AML-193 (cell line): ENCODE data around the gene ABI3BP.
"Not testable (repeated sequence)": the region's sequence is repeated elsewhere in the genome, so short reads cannot be mapped to it uniquely, and the experiment has no call there.

Source experiments
- DNase-seq, 2 experiments: peaks; one replicate each; lab custom pipeline; 2025; lab: John Stamatoyannopoulos, UW

ABI3BP gene

GRCh38 chr3:100993309-100993708, at the start of gene ABI3BP:
ABI3BP (minus strand) TSS chr3:100993421; CDS start chr3:100993384, 37 bp downstream.
- DNase-seq: no peak

GRCh38 chr3:101039285-101039684, 46.1 kb upstream of the ABI3BP start:
- DNase-seq: no peak

GRCh38 chr3:101038880-101039279, 45.7 kb upstream of the ABI3BP start:
- no peak for DNase-seq

- no peak for DNase-seq
Observed at GRCh38 chr3:101038393-101038792, 45.2 kb upstream of the ABI3BP start.

- no peak for DNase-seq
Observed at GRCh38 chr3:101037613-101038012, 44.4 kb upstream of the ABI3BP start.

GRCh38 chr3:101036676-101037075, 43.5 kb upstream of the ABI3BP start:
- DNase-seq: no peak

- DNase-seq: no peak
Observed at GRCh38 chr3:101036213-101036618, 43.0 kb upstream of the ABI3BP start.

- no peak for DNase-seq
Observed at GRCh38 chr3:101027286-101027685, 34.1 kb upstream of the ABI3BP start.

- no peak for DNase-seq
Observed at GRCh38 chr3:101026881-101027280, 33.7 kb upstream of the ABI3BP start.

GRCh38 chr3:101026244-101026643, 33.0 kb upstream of the ABI3BP start:
- no peak for DNase-seq

- DNase-seq: no peak
Observed at GRCh38 chr3:101020351-101021015, 27.3 kb upstream of the ABI3BP start.

- no peak for DNase-seq
Observed at GRCh38 chr3:101017017-101017416, 23.8 kb upstream of the ABI3BP start.

GRCh38 chr3:101012312-101012711, 19.1 kb upstream of the ABI3BP start:
- DNase-seq: not testable (repeated sequence)

GRCh38 chr3:101011136-101011535, 17.9 kb upstream of the ABI3BP start:
- no peak for DNase-seq

GRCh38 chr3:101010296-101010695, 17.1 kb upstream of the ABI3BP start:
- DNase-seq: no peak

- no peak for DNase-seq
Observed at GRCh38 chr3:101009386-101009785, 16.2 kb upstream of the ABI3BP start.

- DNase-seq: no peak
Observed at GRCh38 chr3:100999160-100999559, 5.9 kb upstream of the ABI3BP start.

- DNase-seq: no peak
Observed at GRCh38 chr3:100994809-100995208, 1.6 kb upstream of the ABI3BP start.

- no peak for DNase-seq
Observed at GRCh38 chr3:100994187-100994586, 966 bp upstream of the ABI3BP start.

- no peak for DNase-seq
Observed at GRCh38 chr3:100992231-100993012, 799 bp downstream of the ABI3BP start.

- no peak for DNase-seq
Observed at GRCh38 chr3:100988080-100988479, 5.1 kb downstream of the ABI3BP start.

GRCh38 chr3:100984308-100984707, 8.9 kb downstream of the ABI3BP start:
- DNase-seq: no peak

- no peak for DNase-seq
Observed at GRCh38 chr3:100982710-100983109, 10.5 kb downstream of the ABI3BP start.
